ENCODE measurements around the gene SYCE3.
A peak's percentile ranks its signal among the peaks of the same experiment; 100 is the strongest.
"Not testable (repeated sequence)": the region's sequence is repeated elsewhere in the genome, so short reads cannot be mapped to it uniquely, and the experiment has no call there.

SYCE3 gene

GRCh38 chr22:50520826-50521453, 41.8 kb downstream of the SYCE3 start:
- DNase-seq (ENCODE audit: low read depth): no peak

- not testable (repeated sequence) for DNase-seq (ENCODE audit: low read depth)
Measured at GRCh38 chr22:50520184-50520583, 42.5 kb downstream of the SYCE3 start.

DNA sequence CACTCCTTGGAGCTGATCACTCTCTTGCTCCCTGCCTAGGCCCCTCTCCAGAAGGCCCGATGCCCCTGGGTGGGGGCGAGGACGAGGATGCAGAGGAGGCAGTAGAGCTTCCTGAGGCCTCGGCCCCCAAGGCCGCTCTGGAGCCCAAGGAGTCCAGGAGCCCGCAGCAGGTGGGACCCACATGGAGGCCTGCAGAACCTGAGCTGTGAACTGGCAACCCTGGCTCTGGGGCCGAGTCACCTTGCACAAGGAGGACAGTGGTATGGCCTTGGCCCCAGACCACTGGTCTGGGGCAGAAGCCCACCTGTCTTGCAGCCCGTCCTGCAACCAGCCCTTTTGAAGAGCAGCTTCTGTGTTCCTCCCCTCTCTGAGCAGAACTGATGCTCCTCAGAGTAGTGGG, 43.6 kb downstream of the SYCE3 start:
- no peak for DNase-seq (ENCODE audit: low read depth)

GRCh38 chr22:50518606-50519005, 44.1 kb downstream of the SYCE3 start:
- DNase-seq (ENCODE audit: low read depth): no peak

- no peak for DNase-seq (ENCODE audit: low read depth)
Measured at GRCh38 chr22:50517495-50518260, 45.0 kb downstream of the SYCE3 start.

DNA sequence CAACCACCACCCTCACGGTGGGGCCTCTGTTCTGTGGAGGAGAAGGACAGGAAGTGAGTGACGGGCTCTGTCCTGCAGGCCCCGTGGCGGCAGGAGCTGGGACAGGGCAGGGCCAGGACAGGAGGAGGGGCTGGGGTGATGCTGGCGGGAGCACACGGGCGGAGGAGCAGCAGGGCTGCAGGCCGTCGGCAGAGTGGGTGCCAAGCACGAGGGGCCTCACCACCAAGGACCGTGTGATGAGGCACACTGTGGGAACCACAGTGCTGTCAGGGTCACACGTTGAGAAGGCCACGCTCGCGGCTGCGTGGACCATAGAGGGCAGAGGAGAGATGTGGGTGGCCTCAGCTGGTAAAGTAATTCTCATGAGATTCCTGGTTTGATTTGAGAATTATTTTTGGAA, 45.8 kb downstream of the SYCE3 start:
- DNase-seq (ENCODE audit: low read depth): no peak

DNA sequence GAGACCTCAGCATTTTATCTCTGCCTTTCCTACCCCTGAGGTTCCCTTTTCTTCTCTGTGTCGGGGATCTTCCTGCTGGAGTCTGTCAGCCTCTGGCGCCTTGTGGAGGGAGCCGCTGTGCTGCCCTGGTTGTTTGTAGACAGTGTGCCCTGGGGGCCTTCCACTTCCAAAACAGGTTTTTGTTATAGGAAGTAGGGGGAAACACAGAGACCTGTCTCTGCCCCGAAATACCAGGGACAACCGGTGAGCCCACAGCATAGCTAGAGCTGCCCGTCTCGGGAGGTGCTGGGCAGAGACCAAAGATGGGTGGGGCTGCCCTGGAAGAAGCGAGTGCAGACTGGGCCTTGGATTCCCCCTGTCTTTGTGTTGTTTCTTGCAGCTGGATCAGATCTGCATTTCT, 46.7 kb downstream of the SYCE3 start:
- no peak for DNase-seq (ENCODE audit: low read depth)

- DNase-seq (ENCODE audit: low read depth): no peak
Measured at GRCh38 chr22:50513175-50513574, 49.5 kb downstream of the SYCE3 start.

DNA sequence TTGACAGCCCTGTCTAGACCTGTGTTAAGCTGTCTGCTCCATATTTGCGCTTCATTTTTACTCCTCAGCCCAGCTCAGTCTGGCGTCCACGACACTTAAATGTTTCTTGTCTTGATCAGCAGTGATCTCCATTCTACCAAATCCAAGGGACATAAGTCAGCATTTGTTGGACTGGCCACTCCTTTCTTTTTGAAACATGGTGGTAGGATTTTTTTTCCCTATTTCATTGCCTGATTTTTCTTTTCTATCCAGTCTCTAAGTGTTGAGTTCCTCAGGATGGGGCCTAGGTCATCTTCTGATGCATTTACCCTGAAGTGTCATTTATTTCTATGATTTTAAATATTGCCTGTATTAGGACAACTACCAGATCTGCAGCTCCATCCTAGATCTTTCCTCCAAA, 53.8 kb downstream of the SYCE3 start:
- no peak for DNase-seq (ENCODE audit: low read depth)

DNA sequence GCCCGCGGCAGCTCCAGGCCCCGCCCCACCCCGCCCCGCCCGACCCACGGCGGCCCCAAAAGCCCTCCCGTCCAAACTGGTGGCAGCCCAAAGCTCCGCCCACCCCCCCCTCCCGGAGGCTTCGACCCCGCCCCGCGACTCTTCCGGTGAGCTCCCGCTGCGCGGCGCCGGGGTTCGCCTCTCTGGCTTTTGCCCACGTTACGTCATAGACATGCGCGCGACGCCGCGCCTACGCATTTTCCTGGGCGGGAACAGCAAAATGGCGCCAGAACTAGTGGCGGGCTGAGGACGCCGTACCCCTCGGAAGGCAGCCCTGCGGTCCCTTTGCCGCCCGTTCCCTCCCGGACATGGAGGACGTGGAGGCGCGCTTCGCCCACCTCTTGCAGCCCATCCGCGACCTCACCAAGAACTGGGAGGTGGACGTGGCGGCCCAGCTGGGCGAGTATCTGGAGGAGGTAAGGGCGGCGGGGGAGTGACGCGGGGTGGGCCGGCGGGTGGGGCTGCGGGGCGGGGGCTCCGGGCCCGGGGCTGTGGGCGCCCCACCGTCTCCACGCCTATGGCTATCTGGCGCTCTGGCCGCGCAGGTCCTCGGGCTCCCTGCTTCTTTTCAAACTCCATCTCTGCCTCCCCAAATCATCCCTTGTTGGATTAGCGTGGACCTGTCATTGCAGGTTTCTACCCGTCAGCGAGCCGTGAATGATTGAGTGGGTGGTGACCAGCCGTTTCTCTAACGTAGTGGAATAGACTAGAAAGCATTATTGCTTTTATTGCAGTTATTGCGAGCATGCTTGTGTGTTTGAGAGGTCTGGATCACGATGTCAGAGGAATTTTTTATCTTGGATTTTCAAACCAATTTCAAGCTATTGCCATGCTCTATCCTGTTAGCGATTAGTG, 54.5 kb downstream of the SYCE3 start, which contains the start of gene NCAPH2:
NCAPH2 (plus strand) TSS at position 234 of the 894 bp plus-strand sequence; CDS start at position 348, 114 bp downstream.
- peak; percentile 96 for DNase-seq (ENCODE audit: low read depth)

DNA sequence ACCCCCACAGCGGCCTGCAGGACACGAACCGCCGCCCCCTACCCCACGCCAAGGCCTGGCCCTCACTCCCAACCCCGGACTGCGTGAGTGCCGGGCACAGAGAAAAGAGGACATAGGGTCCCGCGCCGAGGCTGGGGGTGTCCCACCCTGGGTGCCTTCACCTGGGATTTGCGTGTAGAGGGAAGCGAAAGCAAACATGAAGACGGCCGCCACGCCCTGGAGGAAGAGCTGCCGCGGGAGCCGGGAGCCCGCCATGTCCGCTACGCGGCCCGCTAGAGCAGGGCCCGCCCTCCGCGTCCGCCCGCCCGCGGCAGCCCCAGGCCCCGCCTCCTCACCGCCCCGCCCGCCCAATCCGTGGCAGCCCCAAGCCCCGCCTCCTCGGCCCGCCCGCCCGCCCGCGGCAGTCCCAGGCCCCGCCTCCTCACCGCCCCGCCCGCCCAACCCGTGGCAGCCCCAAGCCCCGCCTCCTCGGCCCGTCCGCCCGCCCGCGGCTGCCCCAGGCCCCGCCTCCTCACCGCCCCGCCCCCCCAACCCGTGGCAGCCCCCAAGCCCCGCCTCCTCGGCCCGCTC, 55.2 kb downstream of the SYCE3 start, which contains the start of gene LMF2:
LMF2 (minus strand) TSS at position 282 of the 570 bp plus-strand sequence; CDS start at position 255, 27 bp downstream.
- DNase-seq (ENCODE audit: low read depth): no peak

GRCh38 chr22:50506611-50507420, 55.9 kb downstream of the SYCE3 start:
- DNase-seq (ENCODE audit: low read depth): no peak

- DNase-seq (ENCODE audit: low read depth): no peak
Measured at GRCh38 chr22:50505776-50506610, 56.7 kb downstream of the SYCE3 start.

- no peak for DNase-seq (ENCODE audit: low read depth)
Measured at GRCh38 chr22:50505276-50505775, 57.4 kb downstream of the SYCE3 start.

GRCh38 chr22:50504369-50505211, 58.1 kb downstream of the SYCE3 start:
- no peak for DNase-seq (ENCODE audit: low read depth)

- no peak for DNase-seq (ENCODE audit: low read depth)
Measured at GRCh38 chr22:50503475-50504145, 59.1 kb downstream of the SYCE3 start.

DNA sequence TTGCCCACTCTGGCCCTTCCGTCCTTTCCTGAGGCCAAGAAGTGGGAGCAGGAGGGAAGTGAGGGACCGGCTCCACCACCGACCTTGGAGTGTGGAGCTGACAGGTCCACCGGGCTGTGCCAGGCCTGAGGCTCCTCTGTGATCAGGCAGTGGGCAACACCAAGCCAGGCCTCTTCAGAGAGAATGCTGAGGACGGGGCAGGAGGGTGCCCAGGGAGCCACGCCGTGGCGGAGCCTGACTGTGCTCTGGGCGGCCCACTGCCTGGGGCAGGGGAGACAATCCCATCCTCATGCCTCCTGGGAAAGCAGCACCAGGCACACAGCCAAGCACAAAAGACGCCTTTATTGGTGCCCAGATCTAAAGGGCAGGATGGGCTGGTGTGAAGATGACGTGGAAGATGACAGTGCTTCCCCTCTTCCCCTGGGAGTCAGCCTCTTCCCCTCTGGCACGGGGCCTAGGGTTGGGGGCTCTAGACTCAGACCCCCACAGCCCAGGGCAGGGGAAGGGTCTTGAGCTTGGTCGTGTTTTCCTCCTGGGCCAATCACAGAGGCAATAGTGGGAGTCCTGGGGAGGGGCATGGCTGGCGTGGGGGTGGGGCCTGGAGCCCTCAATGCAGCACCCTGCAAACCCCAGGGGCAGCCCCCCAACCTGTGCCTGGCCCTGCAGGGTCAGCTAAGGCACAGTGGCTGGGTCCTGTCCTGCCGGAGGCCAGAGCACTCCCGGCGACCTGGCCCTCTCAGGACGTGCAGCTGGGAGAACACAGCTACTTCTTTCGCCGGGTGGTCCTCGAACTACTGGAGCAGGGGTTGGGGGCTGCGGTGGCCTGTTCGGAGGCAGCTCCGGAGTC, 59.9 kb downstream of the SYCE3 start:
- no peak for DNase-seq (ENCODE audit: low read depth)

GRCh38 chr22:50502096-50502495, 60.6 kb downstream of the SYCE3 start:
- DNase-seq (ENCODE audit: low read depth): no peak
